HEK293 (cell line): Measurements from ENCODE around the gene COA3.

Experiments
- HOXC10 ChIP-seq: sonication (generic); formaldehyde crosslinking; IDR thresholded peaks from 2 replicates; pipeline ENCODE4 v1.8.1; 2023; ENCODE audit warnings: mild to moderate bottlenecking, missing genetic modification reagents
- PRDM1 ChIP-seq: fragments of 450-650 bp; formaldehyde crosslinking; IDR thresholded peaks from 2 replicates; pipeline ENCODE4; 2016; ENCODE audit warnings: missing biosample characterization, missing genetic modification characterization
- RBAK ChIP-seq: fragments of 450-650 bp; formaldehyde crosslinking; IDR thresholded peaks from 2 replicates; pipeline ENCODE4 v1.5.1; 2016; ENCODE audit warnings: missing biosample characterization, missing genetic modification characterization
- ZNF23 ChIP-seq: fragments of 450-650 bp; formaldehyde crosslinking; IDR thresholded peaks from 2 replicates; pipeline ENCODE4 v1.5.1; 2016; ENCODE audit warnings: missing biosample characterization, missing genetic modification characterization, borderline replicate concordance
- ZNF248 ChIP-seq: fragments of 450-650 bp; formaldehyde crosslinking; IDR thresholded peaks from 2 replicates; pipeline ENCODE4 v1.5.1; 2017; ENCODE audit warnings: missing biosample characterization, missing genetic modification characterization
- ZNF274 ChIP-seq, 2 experiments: fragments of 200-500 bp in 1 of 2; fragments of 450-650 bp in 1 of 2; sonication (Bioruptor generic) in 1 of 2; formaldehyde crosslinking in 1 of 2; IDR thresholded peaks; 2 replicates each; pipeline versions ENCODE4 v1.5.1 to v1.6.1; 2014 to 2016; ENCODE audit warnings: borderline replicate concordance in 1 of 2, inconsistent platforms in 1 of 2, low read length in 1 of 2, missing biosample characterization in 1 of 2, missing genetic modification characterization in 1 of 2
- ZNF394 ChIP-seq: fragments of 450-650 bp; formaldehyde crosslinking; IDR thresholded peaks from 2 replicates; pipeline ENCODE4 v1.5.1; 2016; ENCODE audit warnings: missing biosample characterization, missing genetic modification characterization, mild to moderate bottlenecking, moderate library complexity, borderline replicate concordance
- ZNF404 ChIP-seq: fragments of 450-650 bp; formaldehyde crosslinking; IDR thresholded peaks from 2 replicates; pipeline ENCODE4 v1.5.1; 2017; ENCODE audit warnings: missing biosample characterization, missing genetic modification characterization
- ZNF501 ChIP-seq: fragments of 450-650 bp; formaldehyde crosslinking; IDR thresholded peaks from 2 replicates; pipeline ENCODE4 v1.5.1; 2016; ENCODE audit warnings: missing biosample characterization, missing genetic modification characterization
- ZNF571 ChIP-seq: fragments of 450-650 bp; formaldehyde crosslinking; IDR thresholded peaks from 2 replicates; pipeline ENCODE4 v1.5.0; 2017; ENCODE audit warnings: missing biosample characterization, missing genetic modification characterization
- ZNF624 ChIP-seq: fragments of 450-650 bp; formaldehyde crosslinking; IDR thresholded peaks from 2 replicates; pipeline ENCODE4 v1.5.1; 2017; ENCODE audit warnings: missing biosample characterization, missing genetic modification characterization
- ZNF626 ChIP-seq: fragments of 450-650 bp; sonication (Bioruptor Pico); formaldehyde crosslinking; IDR thresholded peaks from 2 replicates; pipeline ENCODE4 v1.5.1; 2018; ENCODE audit warnings: missing biosample characterization, missing genetic modification characterization, inconsistent platforms
- ZNF747 ChIP-seq: fragments of 450-650 bp; formaldehyde crosslinking; IDR thresholded peaks from 2 replicates; pipeline ENCODE4 v1.5.1; 2016; ENCODE audit warnings: missing biosample characterization, missing genetic modification characterization
- ZNF76 ChIP-seq: fragments of 450-650 bp; formaldehyde crosslinking; IDR thresholded peaks from 2 replicates; pipeline ENCODE4; 2016; ENCODE audit warnings: low read depth, missing biosample characterization, missing genetic modification characterization, borderline replicate concordance
- ZNF776 ChIP-seq: fragments of 450-650 bp; formaldehyde crosslinking; IDR thresholded peaks from 2 replicates; pipeline ENCODE4 v1.5.0; 2017; ENCODE audit warnings: missing biosample characterization, missing genetic modification characterization, borderline replicate concordance
- ZNF777 ChIP-seq: fragments of 450-650 bp; formaldehyde crosslinking; IDR thresholded peaks from 2 replicates; pipeline ENCODE4 v1.5.1; 2017; ENCODE audit warnings: missing biosample characterization, missing genetic modification characterization, borderline replicate concordance
- TF ChIP-seq, protein P1 (sequence below): sonication (generic); formaldehyde crosslinking; IDR thresholded peaks from 2 replicates; pipeline ENCODE4 v1.8.1; 2022; ENCODE audit warnings: mild to moderate bottlenecking, moderate library complexity, missing genetic modification reagents
- TF ChIP-seq, protein P2 (sequence below): fragments of 450-650 bp; formaldehyde crosslinking; IDR thresholded peaks from 2 replicates; pipeline ENCODE4 v1.5.1; 2017; ENCODE audit warnings: missing biosample characterization, missing genetic modification characterization
- TF ChIP-seq, protein P3 (sequence below): fragments of 450-650 bp; formaldehyde crosslinking; IDR thresholded peaks from 2 replicates; pipeline ENCODE4 v1.5.1; 2016; ENCODE audit warnings: missing biosample characterization, missing genetic modification characterization
- TF ChIP-seq, protein P4 (sequence below): fragments of 450-650 bp; formaldehyde crosslinking; IDR thresholded peaks from 2 replicates; pipeline ENCODE4 v1.5.1; 2016; ENCODE audit warnings: missing biosample characterization, missing genetic modification characterization
- TF ChIP-seq, protein P5 (sequence below): fragments of 450-650 bp; formaldehyde crosslinking; IDR thresholded peaks from 2 replicates; pipeline ENCODE4 v1.5.1; 2016; ENCODE audit warnings: missing biosample characterization, missing genetic modification characterization
- TF ChIP-seq, protein P6 (sequence below): fragments of 450-650 bp; formaldehyde crosslinking; IDR thresholded peaks from 2 replicates; pipeline ENCODE4 v1.5.1; 2016; ENCODE audit warnings: missing biosample characterization, missing genetic modification characterization, low read depth
- TF ChIP-seq, protein P7 (sequence below): fragments of 450-650 bp; formaldehyde crosslinking; optimal IDR thresholded peaks from 2 replicates; pipeline ENCODE3; 2016; ENCODE audit warnings: missing biosample characterization, mild to moderate bottlenecking, missing genetic modification characterization

COA3 gene

DNA sequence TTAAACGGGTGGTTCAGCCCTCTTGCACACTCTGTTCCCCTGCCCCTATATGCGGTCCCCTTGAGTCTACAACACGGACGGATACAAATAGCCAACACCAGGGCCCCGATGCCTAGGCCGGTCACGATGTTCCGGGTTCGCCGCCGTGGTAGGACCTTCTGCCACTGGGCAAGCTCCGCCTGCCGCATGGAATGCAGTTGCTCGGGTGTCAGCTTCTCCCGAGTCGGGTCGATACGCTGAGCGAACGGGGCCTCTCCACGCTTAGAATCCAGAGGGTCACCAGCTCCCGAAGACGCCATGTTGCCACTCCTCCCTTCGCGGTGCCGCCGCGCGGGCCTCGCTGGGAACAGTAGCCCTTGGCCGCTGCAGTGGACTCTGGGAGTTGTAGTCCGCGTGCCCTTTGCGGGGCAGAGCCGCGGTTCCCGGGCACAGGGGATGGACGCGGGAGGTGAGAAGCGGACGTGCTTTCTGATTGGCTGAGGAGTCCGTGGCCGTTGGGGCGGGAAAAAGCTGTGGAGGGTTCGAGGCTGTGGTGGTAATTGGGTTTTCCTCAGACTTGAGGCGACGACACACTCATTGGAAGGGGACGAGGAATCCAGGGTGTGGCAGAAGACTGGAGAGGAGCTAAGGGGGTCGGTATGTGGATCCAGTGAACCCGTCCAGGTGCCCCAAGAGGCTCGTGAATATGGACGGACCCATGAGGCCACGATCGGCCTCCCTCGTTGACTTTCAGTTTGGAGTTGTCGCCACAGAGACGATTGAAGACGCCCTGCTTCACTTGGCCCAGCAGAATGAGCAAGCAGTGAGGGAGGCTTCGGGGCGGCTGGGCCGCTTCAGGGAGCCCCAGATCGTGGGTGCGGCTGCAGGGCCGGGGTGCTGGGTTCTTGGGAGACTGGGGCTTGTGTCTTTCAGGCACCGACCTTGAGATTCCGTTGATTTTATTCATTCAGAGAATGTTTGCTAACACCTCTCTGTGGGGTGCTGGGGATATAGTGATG lies at the start of gene COA3, which contains the start of gene CNTD1 (continued):
- TF ChIP-seq, protein P1, sequence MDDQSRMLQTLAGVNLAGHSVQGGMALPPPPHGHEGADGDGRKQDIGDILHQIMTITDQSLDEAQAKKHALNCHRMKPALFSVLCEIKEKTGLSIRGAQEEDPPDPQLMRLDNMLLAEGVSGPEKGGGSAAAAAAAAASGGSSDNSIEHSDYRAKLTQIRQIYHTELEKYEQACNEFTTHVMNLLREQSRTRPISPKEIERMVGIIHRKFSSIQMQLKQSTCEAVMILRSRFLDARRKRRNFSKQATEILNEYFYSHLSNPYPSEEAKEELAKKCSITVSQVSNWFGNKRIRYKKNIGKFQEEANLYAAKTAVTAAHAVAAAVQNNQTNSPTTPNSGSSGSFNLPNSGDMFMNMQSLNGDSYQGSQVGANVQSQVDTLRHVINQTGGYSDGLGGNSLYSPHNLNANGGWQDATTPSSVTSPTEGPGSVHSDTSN, result peak; percentile 88
- TF ChIP-seq ZNF394 (peak; percentile 76), PRDM1 (tag by site-specific recombination) (no peak), ZNF626 (tag by site-specific recombination) (no peak), ZNF23 (tag by site-specific recombination) (no peak), ZNF571 (tag by site-specific recombination) (no peak), ZNF248 (tag by site-specific recombination) (no peak), ZNF747 (no peak), RBAK (tag by site-specific recombination) (0 out of 2 replicates have a peak, but pooled peaks have one; percentile 34), ZNF776 (tag by site-specific recombination) (no peak), ZNF404 (no peak), HOXC10 (CRISPR knock-in tag) (no peak), ZNF501 (tag by site-specific recombination) (peak; percentile 82), ZNF777 (tag by site-specific recombination) (0 out of 2 replicates have a peak, but pooled peaks have one; percentile 49), ZNF274 (IDR thresholded peaks at IDR 0.05; ENCODE audit: low read length) (no peak), ZNF274 (tag by site-specific recombination; IDR thresholded peaks at IDR 0.05; ENCODE audit: borderline replicate concordance) (no peak), ZNF624 (no peak), ZNF76 (peak; percentile 99)
- TF ChIP-seq, protein P2, sequence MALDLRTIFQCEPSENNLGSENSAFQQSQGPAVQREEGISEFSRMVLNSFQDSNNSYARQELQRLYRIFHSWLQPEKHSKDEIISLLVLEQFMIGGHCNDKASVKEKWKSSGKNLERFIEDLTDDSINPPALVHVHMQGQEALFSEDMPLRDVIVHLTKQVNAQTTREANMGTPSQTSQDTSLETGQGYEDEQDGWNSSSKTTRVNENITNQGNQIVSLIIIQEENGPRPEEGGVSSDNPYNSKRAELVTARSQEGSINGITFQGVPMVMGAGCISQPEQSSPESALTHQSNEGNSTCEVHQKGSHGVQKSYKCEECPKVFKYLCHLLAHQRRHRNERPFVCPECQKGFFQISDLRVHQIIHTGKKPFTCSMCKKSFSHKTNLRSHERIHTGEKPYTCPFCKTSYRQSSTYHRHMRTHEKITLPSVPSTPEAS, result 0 out of 2 replicates have a peak, but pooled peaks have one; percentile 26
- TF ChIP-seq, protein P3, sequence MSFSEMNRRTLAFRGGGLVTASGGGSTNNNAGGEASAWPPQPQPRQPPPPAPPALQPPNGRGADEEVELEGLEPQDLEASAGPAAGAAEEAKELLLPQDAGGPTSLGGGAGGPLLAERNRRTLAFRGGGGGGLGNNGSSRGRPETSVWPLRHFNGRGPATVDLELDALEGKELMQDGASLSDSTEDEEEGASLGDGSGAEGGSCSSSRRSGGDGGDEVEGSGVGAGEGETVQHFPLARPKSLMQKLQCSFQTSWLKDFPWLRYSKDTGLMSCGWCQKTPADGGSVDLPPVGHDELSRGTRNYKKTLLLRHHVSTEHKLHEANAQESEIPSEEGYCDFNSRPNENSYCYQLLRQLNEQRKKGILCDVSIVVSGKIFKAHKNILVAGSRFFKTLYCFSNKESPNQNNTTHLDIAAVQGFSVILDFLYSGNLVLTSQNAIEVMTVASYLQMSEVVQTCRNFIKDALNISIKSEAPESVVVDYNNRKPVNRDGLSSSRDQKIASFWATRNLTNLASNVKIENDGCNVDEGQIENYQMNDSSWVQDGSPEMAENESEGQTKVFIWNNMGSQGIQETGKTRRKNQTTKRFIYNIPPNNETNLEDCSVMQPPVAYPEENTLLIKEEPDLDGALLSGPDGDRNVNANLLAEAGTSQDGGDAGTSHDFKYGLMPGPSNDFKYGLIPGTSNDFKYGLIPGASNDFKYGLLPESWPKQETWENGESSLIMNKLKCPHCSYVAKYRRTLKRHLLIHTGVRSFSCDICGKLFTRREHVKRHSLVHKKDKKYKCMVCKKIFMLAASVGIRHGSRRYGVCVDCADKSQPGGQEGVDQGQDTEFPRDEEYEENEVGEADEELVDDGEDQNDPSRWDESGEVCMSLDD (tag by site-specific recombination), result no peak
- TF ChIP-seq, protein P4, sequence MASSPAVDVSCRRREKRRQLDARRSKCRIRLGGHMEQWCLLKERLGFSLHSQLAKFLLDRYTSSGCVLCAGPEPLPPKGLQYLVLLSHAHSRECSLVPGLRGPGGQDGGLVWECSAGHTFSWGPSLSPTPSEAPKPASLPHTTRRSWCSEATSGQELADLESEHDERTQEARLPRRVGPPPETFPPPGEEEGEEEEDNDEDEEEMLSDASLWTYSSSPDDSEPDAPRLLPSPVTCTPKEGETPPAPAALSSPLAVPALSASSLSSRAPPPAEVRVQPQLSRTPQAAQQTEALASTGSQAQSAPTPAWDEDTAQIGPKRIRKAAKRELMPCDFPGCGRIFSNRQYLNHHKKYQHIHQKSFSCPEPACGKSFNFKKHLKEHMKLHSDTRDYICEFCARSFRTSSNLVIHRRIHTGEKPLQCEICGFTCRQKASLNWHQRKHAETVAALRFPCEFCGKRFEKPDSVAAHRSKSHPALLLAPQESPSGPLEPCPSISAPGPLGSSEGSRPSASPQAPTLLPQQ, result peak; percentile 60; the same call in 1 of the 2 replicates
- TF ChIP-seq, protein P5, sequence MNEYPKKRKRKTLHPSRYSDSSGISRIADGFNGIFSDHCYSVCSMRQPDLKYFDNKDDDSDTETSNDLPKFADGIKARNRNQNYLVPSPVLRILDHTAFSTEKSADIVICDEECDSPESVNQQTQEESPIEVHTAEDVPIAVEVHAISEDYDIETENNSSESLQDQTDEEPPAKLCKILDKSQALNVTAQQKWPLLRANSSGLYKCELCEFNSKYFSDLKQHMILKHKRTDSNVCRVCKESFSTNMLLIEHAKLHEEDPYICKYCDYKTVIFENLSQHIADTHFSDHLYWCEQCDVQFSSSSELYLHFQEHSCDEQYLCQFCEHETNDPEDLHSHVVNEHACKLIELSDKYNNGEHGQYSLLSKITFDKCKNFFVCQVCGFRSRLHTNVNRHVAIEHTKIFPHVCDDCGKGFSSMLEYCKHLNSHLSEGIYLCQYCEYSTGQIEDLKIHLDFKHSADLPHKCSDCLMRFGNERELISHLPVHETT (tag by site-specific recombination), result peak; percentile 14; the same call in 1 of the 2 replicates
- TF ChIP-seq, protein P6, sequence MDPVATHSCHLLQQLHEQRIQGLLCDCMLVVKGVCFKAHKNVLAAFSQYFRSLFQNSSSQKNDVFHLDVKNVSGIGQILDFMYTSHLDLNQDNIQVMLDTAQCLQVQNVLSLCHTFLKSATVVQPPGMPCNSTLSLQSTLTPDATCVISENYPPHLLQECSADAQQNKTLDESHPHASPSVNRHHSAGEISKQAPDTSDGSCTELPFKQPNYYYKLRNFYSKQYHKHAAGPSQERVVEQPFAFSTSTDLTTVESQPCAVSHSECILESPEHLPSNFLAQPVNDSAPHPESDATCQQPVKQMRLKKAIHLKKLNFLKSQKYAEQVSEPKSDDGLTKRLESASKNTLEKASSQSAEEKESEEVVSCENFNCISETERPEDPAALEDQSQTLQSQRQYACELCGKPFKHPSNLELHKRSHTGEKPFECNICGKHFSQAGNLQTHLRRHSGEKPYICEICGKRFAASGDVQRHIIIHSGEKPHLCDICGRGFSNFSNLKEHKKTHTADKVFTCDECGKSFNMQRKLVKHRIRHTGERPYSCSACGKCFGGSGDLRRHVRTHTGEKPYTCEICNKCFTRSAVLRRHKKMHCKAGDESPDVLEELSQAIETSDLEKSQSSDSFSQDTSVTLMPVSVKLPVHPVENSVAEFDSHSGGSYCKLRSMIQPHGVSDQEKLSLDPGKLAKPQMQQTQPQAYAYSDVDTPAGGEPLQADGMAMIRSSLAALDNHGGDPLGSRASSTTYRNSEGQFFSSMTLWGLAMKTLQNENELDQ (tag by site-specific recombination), result no peak
- TF ChIP-seq, protein P7, sequence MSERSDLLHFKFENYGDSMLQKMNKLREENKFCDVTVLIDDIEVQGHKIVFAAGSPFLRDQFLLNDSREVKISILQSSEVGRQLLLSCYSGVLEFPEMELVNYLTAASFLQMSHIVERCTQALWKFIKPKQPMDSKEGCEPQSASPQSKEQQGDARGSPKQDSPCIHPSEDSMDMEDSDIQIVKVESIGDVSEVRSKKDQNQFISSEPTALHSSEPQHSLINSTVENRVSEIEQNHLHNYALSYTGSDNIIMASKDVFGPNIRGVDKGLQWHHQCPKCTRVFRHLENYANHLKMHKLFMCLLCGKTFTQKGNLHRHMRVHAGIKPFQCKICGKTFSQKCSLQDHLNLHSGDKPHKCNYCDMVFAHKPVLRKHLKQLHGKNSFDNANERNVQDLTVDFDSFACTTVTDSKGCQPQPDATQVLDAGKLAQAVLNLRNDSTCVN (tag by site-specific recombination), result peak; percentile 90
